ENCODE results near the gene ASB8.

Gene ASB8

DNA sequence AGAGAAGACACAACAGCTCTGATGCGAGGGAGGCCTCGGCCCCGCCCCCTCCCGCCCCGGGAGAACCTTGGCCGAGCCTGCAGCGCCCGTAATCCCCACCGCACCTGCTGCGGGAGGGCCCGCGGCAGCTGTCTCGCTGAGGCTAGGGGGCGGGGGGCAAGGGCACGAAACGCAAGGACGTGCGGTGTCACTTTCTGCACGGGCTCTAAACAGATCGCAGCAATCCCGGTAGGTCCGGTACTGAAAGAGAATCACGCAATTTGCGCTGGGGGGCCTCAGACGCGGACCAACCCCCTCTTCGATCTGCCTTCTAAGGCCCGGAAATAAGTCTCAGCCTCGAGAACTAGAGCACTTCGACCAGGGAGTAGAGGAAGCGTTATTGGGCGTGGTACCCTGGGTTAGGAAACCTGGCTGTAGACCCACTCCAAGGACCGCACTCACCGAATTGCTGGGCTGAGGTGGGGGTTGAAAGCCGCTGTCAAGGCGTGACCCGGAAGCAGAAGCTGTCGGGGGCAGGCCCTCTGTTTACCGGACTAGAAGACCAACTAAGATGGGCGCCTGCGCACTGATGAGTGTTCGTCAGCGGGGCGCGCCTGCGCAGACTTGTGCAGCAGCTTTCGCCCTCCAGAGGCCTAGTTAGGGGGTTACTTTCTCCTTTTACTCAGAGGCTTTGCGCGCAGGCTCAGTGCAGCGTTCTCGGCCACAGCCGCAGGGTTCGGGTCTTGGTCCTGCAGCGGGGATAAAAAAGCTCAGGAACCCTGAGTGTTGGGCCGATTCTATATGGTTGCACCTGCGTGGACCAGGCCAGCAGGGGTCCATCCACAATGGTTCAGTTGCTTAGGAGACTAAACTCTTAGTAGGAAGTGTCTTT, at the start of gene ASB8:
Gene ASB8, minus strand, starts transcription at position 498 of the 871 bp plus-strand sequence. CDS start 4,019 bp downstream, outside the sequence.
- peak; percentile 95 for DNase-seq (ENCODE audit: low spot score)
- peak; percentile 20 for TF ChIP-seq CTCF (IDR thresholded peaks at IDR 0.05; ENCODE audit: extremely low read depth, missing control alignments)

DNA sequence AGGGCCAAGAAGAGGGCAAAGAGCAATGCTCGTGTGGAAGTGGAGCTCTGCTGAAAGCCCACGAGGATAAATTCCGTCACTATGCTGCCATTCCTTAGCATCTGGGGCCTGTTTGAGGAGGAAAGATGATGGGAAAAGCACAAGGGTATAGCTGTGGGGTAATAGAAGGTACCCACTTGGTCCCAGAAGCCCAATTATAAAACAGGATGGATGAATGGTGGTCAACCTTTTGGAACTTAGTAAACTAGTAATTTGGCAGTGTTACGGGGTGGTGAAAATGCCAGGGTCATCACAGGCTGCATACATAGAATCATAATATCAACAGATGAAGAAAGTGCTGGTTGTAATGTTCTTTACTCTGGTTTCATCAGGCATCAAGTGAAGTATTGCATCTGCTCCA, 45.9 kb upstream of the ASB8 start, which contains the start of gene OR10AD1:
Gene OR10AD1, minus strand, starts transcription at position 101 of the 400 bp plus-strand sequence. Its CDS starts 0 bp downstream, at position 101.
- TF ChIP-seq CTCF (IDR thresholded peaks at IDR 0.05; ENCODE audit: extremely low read depth, missing control alignments): no peak
- DNase-seq (ENCODE audit: low spot score): no peak

- no peak for TF ChIP-seq CTCF (IDR thresholded peaks at IDR 0.05; ENCODE audit: extremely low read depth, missing control alignments)
- no peak for DNase-seq (ENCODE audit: low spot score)
Observed at GRCh38 chr12:48202766-48203165, 45.5 kb upstream of the ASB8 start.

GRCh38 chr12:48201516-48201915, 44.2 kb upstream of the ASB8 start:
- DNase-seq (ENCODE audit: low spot score): no peak
- no peak for TF ChIP-seq CTCF (IDR thresholded peaks at IDR 0.05; ENCODE audit: extremely low read depth, missing control alignments)

DNA sequence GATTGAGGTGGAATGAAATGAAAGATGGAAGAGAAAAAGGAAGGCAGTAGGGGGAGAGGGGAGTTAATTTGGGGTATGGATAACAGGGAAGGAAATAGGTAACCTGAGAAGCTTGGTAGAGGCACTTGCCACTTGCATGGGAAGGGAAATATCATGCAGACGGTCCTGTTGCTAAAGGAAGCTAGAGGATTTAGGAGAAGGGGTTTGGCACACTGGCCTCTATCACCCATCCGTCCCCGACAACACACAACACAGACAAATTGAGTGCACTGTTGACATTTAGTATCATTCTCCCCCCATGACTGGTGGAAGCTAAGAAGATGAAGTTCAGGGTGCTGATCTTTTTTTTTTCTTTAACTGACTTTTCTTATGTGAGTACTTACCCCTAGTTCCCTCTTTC, 43.8 kb upstream of the ASB8 start:
- DNase-seq (ENCODE audit: low spot score): no peak

DNA sequence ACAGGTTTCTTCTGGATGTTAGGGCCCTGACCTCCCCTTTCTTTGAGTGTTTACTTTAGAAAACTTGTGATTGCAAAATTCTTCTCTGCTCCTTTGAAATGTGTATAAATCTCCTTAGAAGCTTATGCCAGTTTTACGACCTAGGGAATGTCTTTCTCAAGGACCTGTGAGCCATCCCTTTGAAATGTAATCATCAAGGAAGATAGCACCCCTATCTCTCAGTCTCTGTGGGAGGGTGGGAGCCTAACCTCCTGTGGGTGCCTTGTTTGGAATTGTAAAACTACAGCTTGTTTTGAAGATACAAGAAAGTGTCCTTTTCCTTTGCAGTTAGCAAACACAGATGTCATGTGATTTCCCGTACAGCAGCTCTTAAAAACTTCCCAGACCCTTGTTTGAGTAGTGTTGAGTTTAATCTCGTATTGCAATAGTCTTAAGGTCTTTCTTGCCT, 42.5 kb upstream of the ASB8 start:
- TF ChIP-seq CTCF (IDR thresholded peaks at IDR 0.05; ENCODE audit: extremely low read depth, missing control alignments): no peak
- DNase-seq (ENCODE audit: low spot score): no peak

More for the DNA sequence above, 43.8 kb upstream of the ASB8 start:
- no peak for TF ChIP-seq CTCF (IDR thresholded peaks at IDR 0.05; ENCODE audit: extremely low read depth, missing control alignments)

DNA sequence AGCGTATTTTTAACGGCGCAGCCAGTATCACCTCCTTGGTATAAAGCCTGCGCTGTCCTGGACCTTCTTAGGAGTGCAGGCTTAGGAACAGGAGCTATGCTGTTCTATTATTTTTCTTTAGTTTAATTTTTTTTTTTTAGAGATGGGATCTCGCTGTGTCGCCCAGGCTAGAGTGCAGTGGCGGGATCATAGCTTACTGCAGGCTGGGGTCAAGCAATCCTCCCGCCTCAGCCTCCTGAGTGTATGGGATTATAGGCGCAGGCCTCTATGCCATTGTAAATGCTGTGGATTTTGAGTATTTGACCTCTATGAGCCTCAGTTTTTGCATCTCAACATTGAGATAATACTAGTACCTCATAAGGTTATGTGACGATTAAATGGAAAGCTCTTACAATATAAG, 41.7 kb upstream of the ASB8 start:
- TF ChIP-seq CTCF (IDR thresholded peaks at IDR 0.05; ENCODE audit: extremely low read depth, missing control alignments): no peak
- DNase-seq (ENCODE audit: low spot score): no peak
